ENCODE results near the gene LLGL1. TPM values are rescaled to one million over a fixed set of nuclear protein-coding genes. Genes with fewer than 3 reads are reported as not detected.

Gene LLGL1
- total RNA-seq, 4 donors from 2014 or later, result 11.1 to 18.0 (median 14.9) TPM

GRCh38 chr17:18234853-18235380, 9.5 kb downstream of the LLGL1 start:
- Histone ChIP-seq H3K36me3 (no peaks in the 10 kb centered on the region), H3K9me3 (no peaks in the 10 kb centered on the region), H3K4me1 (no peaks in the 10 kb centered on the region), H3K27ac (no peak overlapping the region), H3K4me3 (no peak overlapping the region), H3K27me3 (no peaks in the 10 kb centered on the region)
- WGBS, 2 donors (ENCODE audit: low coverage in 1 of 2), result 98% methylated on average over 18 of the region's 22 CpGs; no CpG with 5 or more reads in 1 of the 2 donors
- in situ Hi-C loops (cut with MboI; ENCODE audit: low pct_ligation_motif_present in 1 of 4, low pct_unique_long_range_greater_than_20kb in 1 of 4, low sequenced_read_pairs in 3 of 4) (no loop called here), intact Hi-C loops (cut with DNase I; ENCODE audit: low total_unique reads) (no loop called here)
- DNase-seq, result no peak
- TF ChIP-seq EP300 (IDR thresholded peaks at IDR 0.05; ENCODE audit: low read depth) (no peak), POLR2A (IDR thresholded peaks at IDR 0.05) (no peak)

DNA sequence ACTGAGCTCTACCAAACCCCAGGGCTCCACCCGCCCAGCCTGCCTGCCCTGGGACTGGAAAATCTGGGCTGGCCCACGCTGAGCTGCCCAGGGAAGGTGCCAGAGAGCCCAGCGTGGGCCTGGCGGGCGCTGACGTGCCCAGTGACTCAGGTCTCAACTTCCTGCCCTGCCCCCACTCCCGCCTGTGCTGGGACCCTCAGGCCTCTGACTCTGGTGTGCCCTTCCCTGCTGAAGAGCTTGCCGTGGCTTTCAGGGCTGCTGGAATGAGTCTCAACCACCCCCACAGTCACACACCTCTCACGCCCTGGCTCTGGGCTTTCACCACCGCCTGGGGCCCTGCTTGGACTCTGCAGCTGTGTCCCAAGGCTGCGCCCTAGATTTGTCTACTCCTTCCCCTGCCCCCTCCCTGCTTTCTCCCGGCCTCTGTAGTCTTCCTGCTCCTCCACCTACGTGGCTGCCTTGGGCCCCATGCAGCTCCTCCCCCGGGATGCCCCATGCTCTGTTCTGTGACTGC, 10.4 kb downstream of the LLGL1 start:
- Histone ChIP-seq H3K4me1 (no peaks in the 10 kb centered on the region), H3K4me3 (no peak overlapping the region), H3K27me3 (no peaks in the 10 kb centered on the region), H3K36me3 (no peaks in the 10 kb centered on the region), H3K27ac (no peak overlapping the region), H3K9me3 (no peaks in the 10 kb centered on the region)
- 76% methylated on average over 14 of the region's 14 CpGs; no CpG with 5 or more reads in 1 of the 2 donors for WGBS, 2 donors (ENCODE audit: low coverage in 1 of 2)
- in situ Hi-C loops (cut with MboI; ENCODE audit: low pct_ligation_motif_present in 1 of 4, low pct_unique_long_range_greater_than_20kb in 1 of 4, low sequenced_read_pairs in 3 of 4) (no loop called here), intact Hi-C loops (cut with DNase I; ENCODE audit: low total_unique reads) (no loop called here)
- DNase-seq, result no peak
- TF ChIP-seq POLR2AphosphoS5 (IDR thresholded peaks at IDR 0.05) (no peak), POLR2A (IDR thresholded peaks at IDR 0.05) (no peak), CTCF (IDR thresholded peaks at IDR 0.05) (no peak)

DNA sequence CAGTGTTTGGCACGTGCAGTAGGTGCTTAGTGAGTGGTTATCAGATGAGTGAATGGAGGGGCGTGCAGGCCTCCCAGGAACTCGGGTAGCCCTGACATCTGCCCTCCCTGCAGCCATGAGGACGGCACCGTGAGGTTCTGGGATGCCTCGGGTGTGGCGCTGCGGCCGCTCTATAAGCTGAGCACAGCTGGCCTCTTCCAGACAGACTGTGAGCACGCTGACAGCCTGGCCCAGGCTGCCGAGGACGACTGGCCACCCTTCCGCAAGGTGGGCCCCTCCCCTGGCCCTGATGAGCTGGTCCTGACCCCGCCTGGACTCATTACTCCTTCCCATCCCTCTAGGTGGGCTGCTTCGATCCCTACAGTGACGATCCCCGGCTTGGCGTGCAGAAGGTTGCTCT, 11.1 kb downstream of the LLGL1 start:
- TF ChIP-seq EP300 (IDR thresholded peaks at IDR 0.05; ENCODE audit: low read depth) (no peak), POLR2A (IDR thresholded peaks at IDR 0.05) (no peak), CTCF (IDR thresholded peaks at IDR 0.05) (no peak)
- Histone ChIP-seq H3K36me3 (no peaks in the 10 kb centered on the region), H3K27me3 (no peaks in the 10 kb centered on the region), H3K9me3 (no peaks in the 10 kb centered on the region), H3K4me3 (no peak overlapping the region), H3K4me1 (no peaks in the 10 kb centered on the region), H3K27ac (no peak overlapping the region)
- WGBS, 2 donors (ENCODE audit: low coverage in 1 of 2), result 88% methylated on average over 18 of the region's 18 CpGs; no CpG with 5 or more reads in 1 of the 2 donors
- in situ Hi-C loops (cut with MboI; ENCODE audit: low pct_ligation_motif_present in 1 of 4, low pct_unique_long_range_greater_than_20kb in 1 of 4, low sequenced_read_pairs in 3 of 4), result no loop called here
- DNase-seq, result no peak
- intact Hi-C loops (cut with DNase I; ENCODE audit: low total_unique reads), result no loop called here

GRCh38 chr17:18237461-18237860, 12.0 kb downstream of the LLGL1 start:
- no peak overlapping the region for H3K4me3 ChIP-seq
- in situ Hi-C loops (cut with MboI; ENCODE audit: low pct_ligation_motif_present in 1 of 4, low pct_unique_long_range_greater_than_20kb in 1 of 4, low sequenced_read_pairs in 3 of 4) (no loop called here), intact Hi-C loops (cut with DNase I; ENCODE audit: low total_unique reads) (no loop called here)
- no peak overlapping the region for H3K27ac ChIP-seq
- H3K27me3 ChIP-seq, result no peaks in the 10 kb centered on the region
- no peaks in the 10 kb centered on the region for H3K4me1 ChIP-seq
- H3K9me3 ChIP-seq, result no peaks in the 10 kb centered on the region
- no peak for DNase-seq
- TF ChIP-seq EP300 (IDR thresholded peaks at IDR 0.05; ENCODE audit: low read depth) (no peak), CTCF (IDR thresholded peaks at IDR 0.05) (no peak), POLR2A (IDR thresholded peaks at IDR 0.05) (no peak), POLR2AphosphoS5 (IDR thresholded peaks at IDR 0.05) (no peak)
- WGBS, 2 donors (ENCODE audit: low coverage in 1 of 2), result 95% methylated on average over 18 of the region's 20 CpGs; no CpG with 5 or more reads in 1 of the 2 donors
- H3K36me3 ChIP-seq, result no peaks in the 10 kb centered on the region

DNA sequence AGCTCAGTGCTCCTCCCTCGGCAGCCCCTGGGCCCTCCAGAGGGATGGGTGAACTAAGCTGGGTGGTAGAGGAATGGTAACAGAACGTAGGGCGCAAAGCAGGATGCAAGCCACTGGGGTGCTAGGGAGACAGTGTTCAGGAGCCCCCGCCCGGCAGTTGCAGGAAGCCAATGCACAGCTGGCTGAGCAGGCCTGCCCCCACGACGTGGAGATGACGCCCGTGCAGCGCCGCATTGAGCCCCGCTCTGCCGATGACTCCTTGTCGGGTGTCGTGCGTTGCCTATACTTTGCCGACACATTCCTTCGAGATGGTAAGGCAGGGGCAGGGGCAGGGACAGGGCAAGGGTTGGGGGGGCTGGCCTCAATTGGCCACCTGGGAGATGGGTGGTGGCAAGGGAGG, 12.9 kb downstream of the LLGL1 start:
- Histone ChIP-seq H3K27ac (no peak overlapping the region), H3K27me3 (no peaks in the 10 kb centered on the region), H3K9me3 (no peaks in the 10 kb centered on the region), H3K36me3 (no peaks in the 10 kb centered on the region), H3K4me1 (no peaks in the 10 kb centered on the region), H3K4me3 (no peak overlapping the region)
- TF ChIP-seq POLR2A (IDR thresholded peaks at IDR 0.05), result no peak
- no peak for TF ChIP-seq EP300 (IDR thresholded peaks at IDR 0.05; ENCODE audit: low read depth)
- no peak for TF ChIP-seq CTCF (IDR thresholded peaks at IDR 0.05)
- TF ChIP-seq POLR2AphosphoS5 (IDR thresholded peaks at IDR 0.05), result no peak
- DNase-seq, result no peak
- in situ Hi-C loops (cut with MboI; ENCODE audit: low pct_ligation_motif_present in 1 of 4, low pct_unique_long_range_greater_than_20kb in 1 of 4, low sequenced_read_pairs in 3 of 4), result no loop called here
- intact Hi-C loops (cut with DNase I; ENCODE audit: low total_unique reads), result no loop called here
- 88% methylated on average over 18 of the region's 18 CpGs; no CpG with 5 or more reads in 1 of the 2 donors for WGBS, 2 donors (ENCODE audit: low coverage in 1 of 2)

Data from transverse colon (tissue), 4 donors.